Kidney (tissue), 14 donors: ENCODE data around the gene EMX1. TPM values are rescaled to one million over a fixed set of nuclear protein-coding genes. Genes with fewer than 3 reads are reported as not detected.

Source experiments
- DNase-seq, 5 donors: peaks; one replicate each; pipeline ENCODE4 v3.0.0-alpha.2; 2013 to 2020
- FAIRE-seq: peaks from 2 replicates; lab custom pipeline; 2012; peaks lifted over from hg19 to GRCh38; lab: Jason Lieb, UNC
- H3K27ac ChIP-seq, 2 donors: one replicate each; pipeline ENCODE4 v1.7.0; 2013; ENCODE audit warnings: low read depth in 2 of 2, low read length in 2 of 2, inconsistent platforms in 1 of 2
- H3K27me3 ChIP-seq: one replicate; pipeline ENCODE4 v1.7.1; 2013; ENCODE audit warnings: low read length, inconsistent platforms; ENCODE audit not compliant: control insufficient read depth, insufficient read depth
- H3K36me3 ChIP-seq, 3 donors: one replicate each; pipeline versions ENCODE4 v1.7.0 to v1.7.1; 2013; ENCODE audit warnings: low read length in 3 of 3, control low read depth in 1 of 3, inconsistent platforms in 1 of 3; ENCODE audit not compliant: insufficient read depth in 3 of 3, control insufficient read depth in 2 of 3
- H3K4me1 ChIP-seq, 3 donors: one replicate each; pipeline versions ENCODE4 v1.7.0 to v1.7.1; 2013; ENCODE audit warnings: low read length in 3 of 3, inconsistent platforms in 1 of 3, low read depth in 1 of 3; ENCODE audit not compliant: control insufficient read depth in 2 of 3, insufficient read depth in 2 of 3
- H3K4me3 ChIP-seq, 3 donors: one replicate each; pipeline versions ENCODE4 v1.7.0 to v1.8.1; 2013; ENCODE audit warnings: low read length in 3 of 3, control low read depth in 1 of 3, inconsistent platforms in 1 of 3
- H3K9ac ChIP-seq, 3 donors: one replicate each; pipeline versions ENCODE4 v1.7.0 to v1.7.1; 2013; ENCODE audit warnings: low read length in 3 of 3, control low read depth in 1 of 3, inconsistent platforms in 1 of 3
- H3K9me3 ChIP-seq, 3 donors: one replicate each; pipeline versions ENCODE4 v1.7.0 to v1.7.1; 2013; ENCODE audit warnings: low read length in 3 of 3, control low read depth in 1 of 3, inconsistent platforms in 1 of 3; ENCODE audit not compliant: control insufficient read depth in 2 of 3, insufficient read depth in 1 of 3
- intact Hi-C: fragments of 100-400 bp; cut with DNase I; formaldehyde crosslinking; loops from one replicate; pipeline ENCODE4 v1.11.1; 2022
- polyA plus RNA-seq: library from polyadenylated mRNA; stranded (reverse); fragments of 350-450 nt; fragmentation: Illumina TruSeq; extraction: RNeasy Lipid Tissue Mini Kit (QIAGEN cat#74804); gene quantifications from one replicate; pipeline ENCODE4 v1.2.3, GENCODE V29; 2014; ENCODE audit warnings: low read depth, low replicate concordance; ENCODE audit not compliant: insufficient read depth
- total RNA-seq: library from RNA; stranded (reverse); fragmentation: NEBNext Ultra II Directional; extraction: Animal tissue kit (Norgen Biotek cat#: 25700); gene quantifications from one replicate; pipeline ENCODE4 v1.2.1, GENCODE V29; 2021
- TF ChIP-seq, protein P1 (sequence below): IDR thresholded peaks from 3 replicates; pipeline ENCODE4 v1.5.1; 2012; ENCODE audit warnings: mild to moderate bottlenecking, moderate library complexity, borderline replicate concordance; ENCODE audit not compliant: insufficient read depth; ENCODE audit errors: extremely low read depth
- donor health status: control.
- donor health status: control.
- donor health status: control.
- donor health status: control.
- donor health status: control.
- donor health status: DM: yes; HTN: yes; CAD: no.
- donor health status: Normal renal cell carcinoma (clear cell type).

EMX1 gene
- total and polyA plus RNA-seq, 2 donors from 2014 or later, result 19.6 to 132 TPM

DNA sequence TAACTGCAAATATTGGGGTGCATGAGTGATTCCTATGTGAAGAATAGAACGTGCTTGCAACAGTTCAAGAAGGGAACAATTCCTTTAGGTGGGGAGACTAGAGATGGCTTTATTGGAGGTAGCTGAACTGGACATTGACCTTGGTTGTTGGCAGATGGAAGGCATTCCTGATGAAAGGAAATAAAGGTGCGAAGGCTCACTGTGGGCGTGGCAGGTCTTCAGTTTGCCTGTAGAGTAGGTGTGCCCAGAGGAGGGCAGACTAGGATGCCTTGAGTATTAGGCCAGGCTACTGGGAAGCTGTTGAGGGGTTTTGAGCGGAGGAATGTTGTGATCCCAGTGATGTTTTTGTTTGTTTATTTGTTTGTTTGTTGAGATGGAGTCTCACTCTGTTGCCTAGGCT is 27.3 kb upstream of the EMX1 start:
- intact Hi-C loops, result no loop called here
- Histone ChIP-seq H3K27me3 (no peaks in the 10 kb centered on the region), H3K4me1 (peaks cover 0 to 23% (median 5%) of the 10 kb centered on the region in 3 donors), H3K9ac (no peak overlapping the region), H3K4me3 (no peak overlapping the region), H3K27ac (no peak overlapping the region), H3K36me3 (peaks cover 0 to 7% (median 5%) of the 10 kb centered on the region in 3 donors), H3K9me3 (no peaks in the 10 kb centered on the region)
- DNase-seq, result no peak
- FAIRE-seq, result no peak
- TF ChIP-seq, protein P1, sequence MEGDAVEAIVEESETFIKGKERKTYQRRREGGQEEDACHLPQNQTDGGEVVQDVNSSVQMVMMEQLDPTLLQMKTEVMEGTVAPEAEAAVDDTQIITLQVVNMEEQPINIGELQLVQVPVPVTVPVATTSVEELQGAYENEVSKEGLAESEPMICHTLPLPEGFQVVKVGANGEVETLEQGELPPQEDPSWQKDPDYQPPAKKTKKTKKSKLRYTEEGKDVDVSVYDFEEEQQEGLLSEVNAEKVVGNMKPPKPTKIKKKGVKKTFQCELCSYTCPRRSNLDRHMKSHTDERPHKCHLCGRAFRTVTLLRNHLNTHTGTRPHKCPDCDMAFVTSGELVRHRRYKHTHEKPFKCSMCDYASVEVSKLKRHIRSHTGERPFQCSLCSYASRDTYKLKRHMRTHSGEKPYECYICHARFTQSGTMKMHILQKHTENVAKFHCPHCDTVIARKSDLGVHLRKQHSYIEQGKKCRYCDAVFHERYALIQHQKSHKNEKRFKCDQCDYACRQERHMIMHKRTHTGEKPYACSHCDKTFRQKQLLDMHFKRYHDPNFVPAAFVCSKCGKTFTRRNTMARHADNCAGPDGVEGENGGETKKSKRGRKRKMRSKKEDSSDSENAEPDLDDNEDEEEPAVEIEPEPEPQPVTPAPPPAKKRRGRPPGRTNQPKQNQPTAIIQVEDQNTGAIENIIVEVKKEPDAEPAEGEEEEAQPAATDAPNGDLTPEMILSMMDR, result no peak

DNA sequence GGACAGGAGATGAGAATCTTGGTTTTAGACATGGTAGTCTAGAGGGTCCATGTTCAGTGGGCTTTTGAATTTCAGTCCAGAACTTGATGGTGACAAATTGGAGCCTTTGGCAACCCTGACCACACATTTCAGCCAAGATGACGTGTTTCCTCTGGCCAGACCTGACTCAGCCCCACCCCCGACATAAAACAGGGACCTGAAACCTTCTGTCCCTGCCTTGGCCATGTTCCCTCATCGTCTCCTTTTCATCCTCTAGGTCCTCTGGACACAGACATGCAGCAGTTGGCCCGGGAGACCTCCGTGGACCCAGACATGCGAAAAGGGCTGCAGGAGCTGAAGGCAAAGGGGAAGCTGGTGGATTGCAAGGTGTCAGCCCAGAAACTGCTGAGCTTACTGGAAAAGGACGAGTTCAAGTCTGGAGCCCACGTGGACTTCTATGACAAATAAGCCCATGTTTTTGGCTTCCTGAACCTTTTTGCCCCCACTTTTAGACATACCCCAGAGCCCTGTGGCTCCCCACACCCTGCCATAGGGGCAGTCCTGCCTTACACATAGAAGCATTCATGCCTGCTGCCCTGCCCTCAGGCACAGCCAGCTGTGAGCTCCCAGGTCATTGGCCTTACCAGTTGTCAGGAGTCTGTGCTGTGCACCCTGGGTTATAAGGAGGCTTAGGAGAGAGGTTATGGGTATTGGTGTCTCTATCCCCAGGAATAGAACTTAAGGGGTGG is 26.1 kb upstream of the EMX1 start:
- no peak overlapping the region for H3K4me3 ChIP-seq
- H3K27ac ChIP-seq, result no peak overlapping the region
- DNase-seq, result no peak
- H3K36me3 ChIP-seq, result peaks cover 0 to 7% (median 5%) of the 10 kb centered on the region in 3 donors
- TF ChIP-seq, protein P1, result no peak
- FAIRE-seq, result no peak
- no peak overlapping the region for H3K9ac ChIP-seq
- no peaks in the 10 kb centered on the region for H3K9me3 ChIP-seq
- peaks cover 4% of the 10 kb centered on the region for H3K27me3 ChIP-seq
- intact Hi-C loops, result no loop called here
- peaks cover 0 to 28% (median 5%) of the 10 kb centered on the region in 3 donors for H3K4me1 ChIP-seq

DNA sequence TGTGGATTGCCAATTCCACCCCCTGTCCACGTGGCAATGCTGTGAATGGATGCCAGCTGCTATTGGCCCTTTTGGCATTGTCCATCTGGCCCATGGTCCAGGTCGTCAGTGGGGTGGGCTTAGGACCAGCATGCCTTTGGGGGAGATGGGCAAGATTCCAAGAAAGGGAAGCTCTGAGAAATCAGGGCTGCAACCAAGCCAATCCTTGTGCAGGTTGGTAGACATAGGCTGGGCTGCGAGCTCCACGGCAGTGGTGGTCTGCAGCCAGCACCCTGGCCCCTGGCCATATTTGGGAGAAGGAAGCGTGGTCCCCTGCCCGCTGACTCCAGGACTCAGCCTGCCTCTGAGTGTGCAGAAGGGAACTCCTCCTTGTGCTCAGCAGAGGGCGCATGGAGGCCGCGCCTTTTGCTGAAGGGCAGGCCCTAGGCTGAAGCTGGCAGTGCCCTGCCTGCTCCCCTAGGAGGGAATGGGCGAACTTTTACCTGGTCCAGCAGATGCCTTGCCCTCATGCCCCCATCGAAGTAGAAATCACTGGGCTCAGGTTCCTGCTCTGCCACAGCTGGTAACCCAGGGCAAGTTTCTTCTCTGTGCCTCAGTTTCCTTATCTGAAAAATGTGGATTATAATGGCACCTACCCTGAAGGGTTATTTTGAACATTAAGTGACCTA is 24.7 kb upstream of the EMX1 start:
- intact Hi-C loops, result no loop called here
- Histone ChIP-seq H3K36me3 (peaks cover 0 to 7% (median 5%) of the 10 kb centered on the region in 3 donors), H3K4me1 (peaks cover 0 to 26% (median 5%) of the 10 kb centered on the region in 3 donors), H3K27me3 (peaks cover 6% of the 10 kb centered on the region), H3K9me3 (no peaks in the 10 kb centered on the region), H3K27ac (no peak overlapping the region), H3K9ac (no peak overlapping the region), H3K4me3 (no peak overlapping the region)
- FAIRE-seq (no peak), DNase-seq (peak; percentile 61 to 89 (median 70))
- TF ChIP-seq, protein P1, result peak; percentile 85
